SK-N-SH (cell line): ENCODE data around the gene NOP9.

Experiments
- CTCF ChIP-seq: fragments of 200-600 bp; sonication (generic); IDR thresholded peaks from 2 replicates; pipeline ENCODE4 v1.6.1; 2017; ENCODE audit warnings: antibody characterized with exemption, mild to moderate bottlenecking, moderate library complexity
- MXI1 ChIP-seq: IDR thresholded peaks from 2 replicates; pipeline ENCODE4 v1.6.1; 2012; ENCODE audit warnings: mild to moderate bottlenecking, low read depth, low read length, improper control_type of control experiment
- RAD21 ChIP-seq: IDR thresholded peaks from 2 replicates; pipeline ENCODE4 v1.6.1; 2012; ENCODE audit warnings: mild to moderate bottlenecking, low read length
- TF ChIP-seq, protein P1 (sequence below): IDR thresholded peaks from 2 replicates; pipeline ENCODE4 v1.4.0; 2012; ENCODE audit warnings: low read depth, borderline replicate concordance

GRCh38 chr14:24263848-24264247 is 35.8 kb upstream of the NOP9 start:
- TF ChIP-seq, protein P1, sequence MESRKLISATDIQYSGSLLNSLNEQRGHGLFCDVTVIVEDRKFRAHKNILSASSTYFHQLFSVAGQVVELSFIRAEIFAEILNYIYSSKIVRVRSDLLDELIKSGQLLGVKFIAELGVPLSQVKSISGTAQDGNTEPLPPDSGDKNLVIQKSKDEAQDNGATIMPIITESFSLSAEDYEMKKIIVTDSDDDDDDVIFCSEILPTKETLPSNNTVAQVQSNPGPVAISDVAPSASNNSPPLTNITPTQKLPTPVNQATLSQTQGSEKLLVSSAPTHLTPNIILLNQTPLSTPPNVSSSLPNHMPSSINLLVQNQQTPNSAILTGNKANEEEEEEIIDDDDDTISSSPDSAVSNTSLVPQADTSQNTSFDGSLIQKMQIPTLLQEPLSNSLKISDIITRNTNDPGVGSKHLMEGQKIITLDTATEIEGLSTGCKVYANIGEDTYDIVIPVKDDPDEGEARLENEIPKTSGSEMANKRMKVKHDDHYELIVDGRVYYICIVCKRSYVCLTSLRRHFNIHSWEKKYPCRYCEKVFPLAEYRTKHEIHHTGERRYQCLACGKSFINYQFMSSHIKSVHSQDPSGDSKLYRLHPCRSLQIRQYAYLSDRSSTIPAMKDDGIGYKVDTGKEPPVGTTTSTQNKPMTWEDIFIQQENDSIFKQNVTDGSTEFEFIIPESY, result no peak
- TF ChIP-seq CTCF (no peak), RAD21 (no peak), MXI1 (no peak)
